HepG2 (cell line): Measurements from ENCODE around the gene LTA4H. TPM values are rescaled to one million over a fixed set of nuclear protein-coding genes. Genes with fewer than 3 reads are reported as not detected.

Experiments
- DNMT3B ChIP-seq: conservative IDR thresholded peaks from 2 replicates; pipeline ENCODE4 v1.6.1; 2016; ENCODE audit warnings: missing biosample characterization, control low read depth
- E2F1 ChIP-seq: sonication (generic); formaldehyde crosslinking; IDR thresholded peaks from 2 replicates; pipeline ENCODE4 v1.5.0; 2020; ENCODE audit warnings: missing genetic modification reagents
- FOXM1 ChIP-seq: sonication (generic); formaldehyde crosslinking; IDR thresholded peaks from 2 replicates; pipeline ENCODE4 v1.5.0; 2020; ENCODE audit warnings: missing genetic modification reagents
- HMGA1 ChIP-seq: sonication (generic); formaldehyde crosslinking; conservative IDR thresholded peaks from 2 replicates; pipeline ENCODE4 v1.4.0; 2020; ENCODE audit warnings: missing genetic modification reagents
- JUN ChIP-seq: sonication (generic); formaldehyde crosslinking; IDR thresholded peaks from 2 replicates; pipeline ENCODE4 v1.4.0; 2020; ENCODE audit warnings: mild to moderate bottlenecking, missing genetic modification reagents
- MBD4 ChIP-seq: IDR thresholded peaks from 2 replicates; pipeline ENCODE4 v1.6.1; 2012; ENCODE audit warnings: low read length, inconsistent platforms, borderline replicate concordance
- MED13 ChIP-seq: sonication (generic); formaldehyde crosslinking; IDR thresholded peaks from 2 replicates; pipeline ENCODE4 v1.5.0; 2020; ENCODE audit warnings: missing genetic modification reagents
- MEIS1 ChIP-seq: sonication (generic); formaldehyde crosslinking; IDR thresholded peaks from 2 replicates; pipeline ENCODE4 v1.9.0; 2021; ENCODE audit warnings: mild to moderate bottlenecking, missing genetic modification reagents, moderate library complexity, borderline replicate concordance
- MXD3 ChIP-seq: IDR thresholded peaks from 2 replicates; pipeline ENCODE4 v1.6.1; 2016; ENCODE audit warnings: mild to moderate bottlenecking, missing biosample characterization, missing genetic modification reagents
- NFYB ChIP-seq: sonication (generic); formaldehyde crosslinking; IDR thresholded peaks from 2 replicates; pipeline ENCODE4 v1.4.0; 2020; ENCODE audit warnings: missing genetic modification reagents
- PHF8 ChIP-seq: sonication (generic); formaldehyde crosslinking; IDR thresholded peaks from 2 replicates; pipeline ENCODE4 v1.5.0; 2020; ENCODE audit warnings: missing genetic modification reagents
- PTBP1 ChIP-seq: fragments of 200-400 bp; formaldehyde crosslinking; IDR thresholded peaks from 2 replicates; pipeline ENCODE4 v1.6.1; 2018; ENCODE audit warnings: low read length, low read depth; ENCODE audit not compliant: poor library complexity, severe bottlenecking
- RCOR2 ChIP-seq: IDR thresholded peaks from 2 replicates; pipeline ENCODE4 v1.6.1; 2016; ENCODE audit warnings: missing biosample characterization, missing genetic modification reagents
- SIN3B ChIP-seq: fragments of 150-350 bp; IDR thresholded peaks from 2 replicates; pipeline ENCODE4 v1.6.1; 2014; ENCODE audit warnings: low read length
- SP1 ChIP-seq, 2 experiments: fragments of 450-650 bp in 1 of 2; sonication (generic) in 1 of 2; formaldehyde crosslinking in 1 of 2; IDR thresholded peaks; 2 replicates each; pipeline versions ENCODE4 v1.4.0 to v1.6.1; 2016 to 2020; ENCODE audit warnings: missing genetic modification reagents in 1 of 2
- SRF ChIP-seq: IDR thresholded peaks from 2 replicates; pipeline ENCODE4 v1.6.1; 2011; ENCODE audit warnings: mild to moderate bottlenecking, low read depth, low read length, moderate library complexity
- TCF12 ChIP-seq, 2 experiments: fragments of 450-650 bp in 1 of 2; sonication (generic) in 1 of 2; formaldehyde crosslinking in 1 of 2; IDR thresholded peaks; 2 replicates each; pipeline versions ENCODE4 v1.6.1 to v1.8.0; 2017 to 2022; ENCODE audit warnings: antibody characterized with exemption in 1 of 2, mild to moderate bottlenecking in 1 of 2, missing genetic modification reagents in 1 of 2, moderate library complexity in 1 of 2
- TEAD2 ChIP-seq: sonication (generic); formaldehyde crosslinking; IDR thresholded peaks from 2 replicates; pipeline ENCODE4 v1.9.0; 2021; ENCODE audit warnings: missing genetic modification reagents
- TEAD3 ChIP-seq: optimal IDR thresholded peaks from 2 replicates; pipeline ENCODE3; 2016; ENCODE audit warnings: borderline replicate concordance
- THYN1 ChIP-seq: sonication (generic); formaldehyde crosslinking; IDR thresholded peaks from 2 replicates; pipeline ENCODE4 v1.8.1; 2023; ENCODE audit warnings: low read depth, mild to moderate bottlenecking, moderate library complexity, missing genetic modification reagents, borderline replicate concordance
- U2AF1 ChIP-seq: fragments of 200-400 bp; formaldehyde crosslinking; optimal IDR thresholded peaks from 2 replicates; pipeline ENCODE3; 2017; ENCODE audit warnings: mild to moderate bottlenecking, low read depth, low read length
- ZFAT ChIP-seq: sonication (generic); formaldehyde crosslinking; conservative IDR thresholded peaks from 2 replicates; pipeline ENCODE4 v1.8.1; 2023; ENCODE audit warnings: missing genetic modification reagents, inconsistent platforms
- ZNF331 ChIP-seq: sonication (generic); formaldehyde crosslinking; IDR thresholded peaks from 2 replicates; pipeline ENCODE4 v1.4.0; 2020; ENCODE audit warnings: missing genetic modification reagents
- ZNF354B ChIP-seq: sonication (generic); formaldehyde crosslinking; IDR thresholded peaks from 2 replicates; pipeline ENCODE4 v1.8.0; 2022; ENCODE audit warnings: mild to moderate bottlenecking, missing genetic modification reagents
- ZNF468 ChIP-seq: sonication (generic); formaldehyde crosslinking; IDR thresholded peaks from 2 replicates; pipeline ENCODE4 v1.8.0; 2022; ENCODE audit warnings: mild to moderate bottlenecking, moderate library complexity, missing genetic modification reagents
- ZNF543 ChIP-seq: sonication (generic); formaldehyde crosslinking; IDR thresholded peaks from 2 replicates; pipeline ENCODE4 v1.4.0; 2020; ENCODE audit warnings: mild to moderate bottlenecking, missing genetic modification reagents
- ZNF572 ChIP-seq: sonication (generic); formaldehyde crosslinking; IDR thresholded peaks from 2 replicates; pipeline ENCODE4 v1.5.1; 2020; ENCODE audit warnings: mild to moderate bottlenecking, missing genetic modification reagents
- ZNF589 ChIP-seq: sonication (generic); formaldehyde crosslinking; conservative IDR thresholded peaks from 2 replicates; pipeline ENCODE4 v1.8.0; 2022; ENCODE audit warnings: mild to moderate bottlenecking, moderate library complexity, missing genetic modification reagents
- ZNF761 ChIP-seq: sonication (generic); formaldehyde crosslinking; conservative IDR thresholded peaks from 2 replicates; pipeline ENCODE4 v1.4.0; 2020; ENCODE audit warnings: mild to moderate bottlenecking, missing genetic modification reagents
- ZNF891 ChIP-seq: sonication (generic); formaldehyde crosslinking; IDR thresholded peaks from 2 replicates; pipeline ENCODE4 v1.5.0; 2020; ENCODE audit warnings: mild to moderate bottlenecking, missing genetic modification reagents
- ZSCAN22 ChIP-seq: sonication (generic); formaldehyde crosslinking; IDR thresholded peaks from 2 replicates; pipeline ENCODE4 v1.4.0; 2020; ENCODE audit warnings: mild to moderate bottlenecking, missing genetic modification reagents
- ZSCAN29 ChIP-seq: sonication (generic); formaldehyde crosslinking; conservative IDR thresholded peaks from 2 replicates; pipeline ENCODE4 v1.4.0; 2020; ENCODE audit warnings: mild to moderate bottlenecking, missing genetic modification reagents
- polyA plus RNA-seq, 8 experiments: library from polyadenylated mRNA; depleted of rRNA in 3 of 8; stranded (reverse) in 7 of 8; unstranded in 1 of 8; fragments of >200 nt; fragmentation: Illumina TruSeq in 4 of 8; extraction: Trizol in 4 of 8; gene quantifications; 2 replicates each; pipeline versions ENCODE4 v1.2.1 to v1.2.3, GENCODE V29; 2011 to 2016; ENCODE audit warnings: low read depth in 4 of 8, missing spikeins in 1 of 8, mixed read lengths in 1 of 8; ENCODE audit not compliant: insufficient read depth in 1 of 8
- total RNA-seq, 5 experiments: library from RNA; depleted of rRNA; stranded (reverse); fragments of >200 nt; fragmentation: Illumina TruSeq; extraction: Trizol; gene quantifications; 2 replicates each; pipeline ENCODE4 v1.2.3, GENCODE V29; 2016; ENCODE audit warnings: low read depth in 1 of 5

The LTA4H gene
- total and polyA plus RNA-seq, 2 of the 13 experiments (the other 11 are each of a cell fraction or from before 2014, with no cell fraction given): 87.5 to 90.4 TPM

GRCh38 chr12:96035283-96036236, at the start of gene LTA4H (continued):
- 0 out of 2 replicates have a peak, but pooled peaks have one; percentile 66 for TF ChIP-seq DNMT3B (CRISPR knock-in tag)
- TF ChIP-seq ZNF468 (CRISPR knock-in tag): 0 out of 2 replicates have a peak, but pooled peaks have one; percentile 18
- TF ChIP-seq THYN1 (CRISPR knock-in tag): no peak
- TF ChIP-seq PTBP1: no peak
- peak; percentile 52 for TF ChIP-seq ZNF331 (CRISPR knock-in tag)
- no peak for TF ChIP-seq ZNF761
- no peak for TF ChIP-seq E2F1 (CRISPR knock-in tag)
- TF ChIP-seq PHF8 (CRISPR knock-in tag): peak; percentile 78
- no peak for TF ChIP-seq ZNF543
- TF ChIP-seq ZSCAN22 (CRISPR knock-in tag): no peak
- no peak for TF ChIP-seq ZNF572 (CRISPR knock-in tag)
- TF ChIP-seq HMGA1 (CRISPR knock-in tag): no peak
- TF ChIP-seq FOXM1 (CRISPR knock-in tag): no peak
- no peak for TF ChIP-seq MBD4
- TF ChIP-seq TEAD3 (CRISPR knock-in tag): peak; percentile 51
- TF ChIP-seq ZNF891 (CRISPR knock-in tag): no peak
- TF ChIP-seq ZNF589 (CRISPR knock-in tag): 0 out of 2 replicates have a peak, but pooled peaks have one; percentile 58
- TF ChIP-seq U2AF1: no peak
- TF ChIP-seq ZFAT: no peak
- peak; percentile 19; the same call in 1 of the 2 replicates for TF ChIP-seq MXD3
- TF ChIP-seq TEAD2 (CRISPR knock-in tag): 0 out of 2 replicates have a peak, but pooled peaks have one; percentile 50
- no peak for TF ChIP-seq SP1 (IDR thresholded peaks at IDR 0.05)
- peak; percentile 65 for TF ChIP-seq SP1 (CRISPR knock-in tag; IDR thresholded peaks at IDR 0.05)
- no peak for TF ChIP-seq ZNF354B (CRISPR knock-in tag)
- no peak for TF ChIP-seq RCOR2 (CRISPR knock-in tag)
- TF ChIP-seq TCF12 (IDR thresholded peaks at IDR 0.05): no peak
- TF ChIP-seq TCF12 (CRISPR knock-in tag; IDR thresholded peaks at IDR 0.05): no peak
- no peak for TF ChIP-seq MED13 (CRISPR knock-in tag)
- no peak for TF ChIP-seq ZSCAN29 (CRISPR knock-in tag)
- TF ChIP-seq SIN3B: no peak
- TF ChIP-seq NFYB: no peak; the same call in 1 of the 2 replicates
- 0 out of 2 replicates have a peak, but pooled peaks have one; percentile 13 for TF ChIP-seq SRF
- no peak for TF ChIP-seq MEIS1 (CRISPR knock-in tag)
- TF ChIP-seq JUN (CRISPR knock-in tag): no peak
